GM10266 (cell line): ENCODE results near the gene PCDHGA11.
"Not testable (repeated sequence)": the region's sequence is repeated elsewhere in the genome, so short reads cannot be mapped to it uniquely, and the experiment has no call there.

ENCODE experiments used
- DNase-seq: peaks from one replicate; pipeline ENCODE4 v3.0.0; 2012; ENCODE audit errors: extremely low spot score
- TF ChIP-seq, protein P1 (sequence below): IDR thresholded peaks from 2 replicates; pipeline ENCODE4 v1.5.1; 2012; ENCODE audit warnings: mild to moderate bottlenecking, low read depth; ENCODE audit not compliant: control insufficient read depth, insufficient read depth; ENCODE audit errors: missing control alignments

Gene PCDHGA11

DNA sequence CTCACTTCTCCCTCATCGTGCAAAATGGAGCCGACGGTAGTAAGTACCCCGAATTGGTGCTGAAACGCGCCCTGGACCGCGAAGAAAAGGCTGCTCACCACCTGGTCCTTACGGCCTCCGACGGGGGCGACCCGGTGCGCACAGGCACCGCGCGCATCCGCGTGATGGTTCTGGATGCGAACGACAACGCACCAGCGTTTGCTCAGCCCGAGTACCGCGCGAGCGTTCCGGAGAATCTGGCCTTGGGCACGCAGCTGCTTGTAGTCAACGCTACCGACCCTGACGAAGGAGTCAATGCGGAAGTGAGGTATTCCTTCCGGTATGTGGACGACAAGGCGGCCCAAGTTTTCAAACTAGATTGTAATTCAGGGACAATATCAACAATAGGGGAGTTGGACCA lies 10.4 kb downstream of the PCDHGA11 start:
- DNase-seq = no peak
- TF ChIP-seq, protein P1, sequence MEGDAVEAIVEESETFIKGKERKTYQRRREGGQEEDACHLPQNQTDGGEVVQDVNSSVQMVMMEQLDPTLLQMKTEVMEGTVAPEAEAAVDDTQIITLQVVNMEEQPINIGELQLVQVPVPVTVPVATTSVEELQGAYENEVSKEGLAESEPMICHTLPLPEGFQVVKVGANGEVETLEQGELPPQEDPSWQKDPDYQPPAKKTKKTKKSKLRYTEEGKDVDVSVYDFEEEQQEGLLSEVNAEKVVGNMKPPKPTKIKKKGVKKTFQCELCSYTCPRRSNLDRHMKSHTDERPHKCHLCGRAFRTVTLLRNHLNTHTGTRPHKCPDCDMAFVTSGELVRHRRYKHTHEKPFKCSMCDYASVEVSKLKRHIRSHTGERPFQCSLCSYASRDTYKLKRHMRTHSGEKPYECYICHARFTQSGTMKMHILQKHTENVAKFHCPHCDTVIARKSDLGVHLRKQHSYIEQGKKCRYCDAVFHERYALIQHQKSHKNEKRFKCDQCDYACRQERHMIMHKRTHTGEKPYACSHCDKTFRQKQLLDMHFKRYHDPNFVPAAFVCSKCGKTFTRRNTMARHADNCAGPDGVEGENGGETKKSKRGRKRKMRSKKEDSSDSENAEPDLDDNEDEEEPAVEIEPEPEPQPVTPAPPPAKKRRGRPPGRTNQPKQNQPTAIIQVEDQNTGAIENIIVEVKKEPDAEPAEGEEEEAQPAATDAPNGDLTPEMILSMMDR = no peak

- not testable (repeated sequence) for DNase-seq
These were observed 11.5 kb downstream of the PCDHGA11 start for GRCh38 chr5:141432308-141432707.

DNA sequence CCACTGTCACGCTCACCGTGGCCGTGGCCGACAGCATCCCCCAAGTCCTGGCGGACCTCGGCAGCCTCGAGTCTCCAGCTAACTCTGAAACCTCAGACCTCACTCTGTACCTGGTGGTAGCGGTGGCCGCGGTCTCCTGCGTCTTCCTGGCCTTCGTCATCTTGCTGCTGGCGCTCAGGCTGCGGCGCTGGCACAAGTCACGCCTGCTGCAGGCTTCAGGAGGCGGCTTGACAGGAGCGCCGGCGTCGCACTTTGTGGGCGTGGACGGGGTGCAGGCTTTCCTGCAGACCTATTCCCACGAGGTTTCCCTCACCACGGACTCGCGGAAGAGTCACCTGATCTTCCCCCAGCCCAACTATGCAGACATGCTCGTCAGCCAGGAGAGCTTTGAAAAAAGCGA lies 11.9 kb downstream of the PCDHGA11 start:
- DNase-seq = not testable (repeated sequence)

DNA sequence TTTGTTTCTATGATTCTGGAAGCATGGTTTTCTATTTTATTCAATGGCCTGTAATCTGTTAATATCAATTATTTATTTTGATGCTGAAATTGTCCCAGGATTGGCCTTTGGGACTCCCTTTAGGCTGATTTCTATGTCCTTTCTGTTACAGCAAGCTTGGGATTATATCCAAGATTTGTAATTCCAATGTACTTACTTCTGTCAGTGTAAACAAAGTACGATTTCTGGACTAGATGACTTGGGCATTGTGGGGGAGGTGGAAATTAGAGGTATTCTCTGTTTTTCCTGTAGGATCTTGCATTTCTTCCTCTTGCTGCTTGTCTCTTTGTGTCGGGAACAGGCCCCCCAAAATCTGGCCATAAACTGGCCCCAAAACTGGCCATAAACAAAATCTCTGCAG lies 13.2 kb downstream of the PCDHGA11 start:
- TF ChIP-seq, protein P1 = no peak
- DNase-seq = no peak

DNA sequence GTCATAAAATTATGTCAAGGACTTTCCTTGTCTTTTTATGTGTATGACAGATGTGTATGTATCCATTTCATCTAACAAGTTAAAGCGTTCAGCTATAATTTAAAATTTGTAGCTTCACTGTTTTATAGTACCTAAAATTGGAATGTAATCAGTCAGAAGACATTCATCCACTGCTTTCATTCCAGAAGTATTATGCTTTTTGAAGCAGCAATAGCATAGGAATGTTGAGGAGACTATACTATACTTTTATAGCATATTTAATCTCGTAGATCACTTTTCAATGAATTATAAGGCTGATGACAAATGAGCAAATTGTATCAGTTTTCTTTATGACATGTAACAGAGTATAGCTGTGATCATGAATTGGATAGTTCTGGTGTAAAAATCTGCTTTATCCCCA lies 16.4 kb downstream of the PCDHGA11 start:
- no peak for DNase-seq
- TF ChIP-seq, protein P1 = no peak

DNA sequence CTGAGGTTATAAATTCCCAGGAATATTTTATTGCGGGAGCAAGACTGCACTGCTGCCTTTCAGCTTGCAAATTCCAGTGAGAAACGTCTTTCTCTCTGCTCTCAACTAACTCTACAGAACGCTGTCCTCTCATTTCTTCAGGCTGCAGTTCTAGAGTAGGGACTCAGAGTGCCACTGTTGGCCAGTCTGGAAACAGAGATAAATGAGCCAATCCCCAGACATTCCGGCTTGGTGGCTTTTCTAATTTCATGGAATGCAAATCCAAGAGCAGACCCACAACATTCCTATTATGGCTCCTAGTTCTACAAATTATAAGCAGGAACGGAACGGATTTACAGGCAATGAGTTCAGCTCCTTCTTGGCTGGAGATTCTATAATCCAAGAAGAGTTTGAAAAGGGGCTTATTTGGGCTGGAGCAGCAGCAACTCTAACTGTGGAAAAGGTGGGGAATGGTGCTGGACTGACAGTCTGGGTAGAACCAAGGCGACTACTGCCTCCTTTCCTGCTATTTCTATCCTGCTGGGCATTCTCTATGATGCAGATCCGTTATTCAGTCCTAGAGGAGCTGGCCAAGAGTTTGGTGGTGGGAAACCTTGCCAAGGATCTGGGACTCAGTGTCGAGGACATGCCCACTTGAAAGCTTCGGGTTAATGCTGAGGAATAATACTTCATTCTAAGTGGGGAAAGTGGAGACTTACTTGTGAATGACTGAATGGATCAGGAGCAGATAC lies 18.7 kb downstream of the PCDHGA11 start:
- DNase-seq = no peak
- TF ChIP-seq, protein P1 = no peak

DNA sequence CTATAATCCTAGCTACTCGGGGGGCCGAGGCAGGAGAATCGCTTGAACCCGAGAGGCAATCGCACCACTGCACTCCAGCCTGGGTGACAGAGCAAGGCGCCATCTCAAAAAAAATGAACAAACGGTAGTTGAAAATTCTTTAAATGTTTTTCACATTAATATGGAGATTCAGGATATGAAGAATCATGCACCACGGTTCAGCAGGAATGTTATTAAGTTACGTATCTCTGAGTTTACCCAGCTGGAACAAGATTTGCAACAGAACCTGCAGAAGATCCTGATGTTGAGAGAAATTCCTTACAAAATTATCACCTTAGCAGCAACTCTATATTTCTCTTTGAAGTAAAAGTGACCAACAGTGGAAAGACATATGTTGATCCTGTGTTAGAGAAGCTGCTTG lies 19.5 kb downstream of the PCDHGA11 start:
- TF ChIP-seq, protein P1 = no peak
- no peak for DNase-seq

GRCh38 chr5:141441571-141442170 lies 20.8 kb downstream of the PCDHGA11 start:
- no peak for DNase-seq
- TF ChIP-seq, protein P1 = no peak
